D341Med (cell line): ENCODE data around the gene TCF19.

Experiments
- DNase-seq: peaks from one replicate; pipeline ENCODE4 v3.0.0; 2012; ENCODE audit warnings: low spot score

The TCF19 gene

GRCh38 chr6:31158140-31158862 is at the start of gene TCF19:
TSS of gene TCF19 (plus strand) at chr6:31158589. CDS start at chr6:31159470, 881 bp downstream.
- peak; percentile 99 for DNase-seq

GRCh38 chr6:31110825-31111582 is 47.4 kb upstream of the TCF19 start:
- DNase-seq = no peak

GRCh38 chr6:31111712-31112111 is 46.7 kb upstream of the TCF19 start:
- DNase-seq = no peak

GRCh38 chr6:31112478-31112877 is 45.9 kb upstream of the TCF19 start, which contains the start of gene C6orf15:
TSS of gene C6orf15 (minus strand) at chr6:31112575. CDS start at chr6:31112555, 20 bp downstream.
- DNase-seq = no peak

GRCh38 chr6:31113861-31114540 is 44.4 kb upstream of the TCF19 start:
- no peak for DNase-seq

GRCh38 chr6:31114541-31114878 is 43.9 kb upstream of the TCF19 start, which contains the start of gene PSORS1C1:
TSS of gene PSORS1C1 (plus strand) at chr6:31114800. CDS start at chr6:31129633, 14,833 bp downstream.
- DNase-seq = no peak

GRCh38 chr6:31114970-31115849 is 43.2 kb upstream of the TCF19 start:
- DNase-seq = no peak

GRCh38 chr6:31115941-31116560 is 42.3 kb upstream of the TCF19 start:
- peak; percentile 18 for DNase-seq

GRCh38 chr6:31116661-31117385 is 41.6 kb upstream of the TCF19 start:
- DNase-seq = peak; percentile 19

- no peak for DNase-seq
Observed at GRCh38 chr6:31118178-31118577, 40.2 kb upstream of the TCF19 start.

- DNase-seq = no peak
Observed at GRCh38 chr6:31120151-31120915, 38.1 kb upstream of the TCF19 start, which contains the start of gene CDSN. TSS of gene CDSN (minus strand) at chr6:31120446. CDS start at chr6:31120419, 27 bp downstream.

GRCh38 chr6:31121131-31121790 is 37.1 kb upstream of the TCF19 start:
- no peak for DNase-seq

- no peak for DNase-seq
Observed at GRCh38 chr6:31122791-31123706, 35.3 kb upstream of the TCF19 start.

- DNase-seq = no peak
Observed at GRCh38 chr6:31125162-31125561, 33.2 kb upstream of the TCF19 start.

- no peak for DNase-seq
Observed at GRCh38 chr6:31125586-31126363, 32.6 kb upstream of the TCF19 start.

- DNase-seq = no peak
Observed at GRCh38 chr6:31126396-31127175, 31.8 kb upstream of the TCF19 start.
